HG03342 (cell line): Measurements from ENCODE around the gene CADPS2.

Experiments
- ATAC-seq: cut with Tn5 transposase; IDR thresholded peaks from one replicate; pipeline ENCODE4 v1.9.1; 2021; ENCODE audit warnings: mild to moderate bottlenecking, moderate library complexity; ENCODE audit not compliant: unreplicated experiment

CADPS2 gene

GRCh38 chr7:122789156-122789555 is 97.1 kb downstream of the CADPS2 start:
- ATAC-seq, result no peak

- no peak for ATAC-seq
These were observed 115.4 kb downstream of the CADPS2 start for GRCh38 chr7:122770686-122771335.

GRCh38 chr7:122768827-122769226 is 117.4 kb downstream of the CADPS2 start:
- no peak for ATAC-seq

DNA sequence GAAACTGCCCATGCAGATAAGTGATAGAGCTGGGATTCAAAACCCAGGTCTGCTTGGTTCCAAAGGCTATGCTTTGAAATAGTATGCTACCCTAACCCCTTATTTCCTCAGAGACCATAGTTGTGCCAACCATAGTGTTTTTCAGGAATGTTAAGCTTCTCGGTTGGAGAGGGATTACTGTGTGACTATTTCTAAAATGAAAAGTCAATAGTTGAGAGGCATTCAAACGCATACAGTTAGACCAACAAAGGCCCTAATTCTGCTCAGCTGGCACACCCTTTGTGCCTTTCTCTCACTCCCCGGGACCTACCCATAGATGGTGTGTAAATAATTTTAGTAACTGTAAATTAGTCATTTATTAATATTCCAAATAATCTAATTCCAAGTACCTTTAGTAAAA is 118.9 kb downstream of the CADPS2 start:
- ATAC-seq, result no peak

DNA sequence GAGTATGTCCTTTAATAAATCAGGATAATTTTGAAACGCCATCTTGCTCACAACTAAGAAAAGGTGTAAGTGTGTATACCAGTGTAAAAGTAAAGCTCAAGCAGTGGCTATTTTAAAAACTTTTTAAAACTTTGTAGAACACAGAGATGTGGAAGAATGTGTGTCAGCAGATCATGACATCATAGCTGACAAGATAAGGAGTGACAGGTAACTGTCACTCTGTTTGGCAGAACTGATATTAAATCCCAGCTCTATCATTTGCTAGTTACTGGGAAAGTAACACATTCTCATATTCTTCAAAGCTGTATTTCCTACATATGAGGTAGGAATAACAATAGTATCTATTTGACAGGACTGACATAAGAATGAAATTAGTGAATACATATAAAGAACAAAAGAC is 119.7 kb downstream of the CADPS2 start:
- ATAC-seq, result no peak

DNA sequence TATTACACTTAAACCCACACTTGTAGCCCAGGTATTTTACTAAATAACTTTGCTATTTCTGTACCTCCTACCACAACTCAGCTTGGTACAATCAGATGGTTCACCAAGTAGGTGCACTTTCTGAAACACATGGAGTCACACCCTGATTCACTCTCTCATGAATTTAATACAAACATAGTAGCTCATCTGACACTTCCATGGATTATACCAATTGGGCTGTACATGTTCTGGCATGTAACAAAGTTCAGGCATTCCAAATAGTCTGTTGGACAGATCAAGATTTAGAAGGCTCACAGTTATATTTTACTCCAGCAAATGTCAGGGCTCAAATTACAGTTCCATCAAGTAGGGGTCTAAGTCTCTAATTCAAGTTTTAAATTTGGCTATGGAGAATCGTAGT is 121.4 kb downstream of the CADPS2 start:
- ATAC-seq, result no peak

DNA sequence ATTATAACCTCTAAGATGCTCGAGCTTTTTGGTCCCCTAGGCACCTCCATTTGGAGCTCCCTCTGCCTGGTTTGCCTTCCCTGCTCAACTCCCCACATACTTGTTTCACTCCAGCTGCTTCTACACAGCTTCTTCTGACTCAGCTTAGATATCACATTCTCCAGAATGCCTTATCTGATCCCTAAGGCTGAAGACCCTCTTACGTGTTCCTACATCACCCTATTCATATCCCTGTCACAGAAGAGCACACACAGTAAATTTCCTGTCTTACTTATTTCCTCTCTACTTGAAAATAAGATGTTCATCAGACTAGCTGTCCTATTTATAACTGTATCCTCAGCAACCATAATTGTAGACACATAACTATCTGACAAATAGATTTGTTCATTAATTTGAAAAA is 122.2 kb downstream of the CADPS2 start:
- ATAC-seq, result no peak

DNA sequence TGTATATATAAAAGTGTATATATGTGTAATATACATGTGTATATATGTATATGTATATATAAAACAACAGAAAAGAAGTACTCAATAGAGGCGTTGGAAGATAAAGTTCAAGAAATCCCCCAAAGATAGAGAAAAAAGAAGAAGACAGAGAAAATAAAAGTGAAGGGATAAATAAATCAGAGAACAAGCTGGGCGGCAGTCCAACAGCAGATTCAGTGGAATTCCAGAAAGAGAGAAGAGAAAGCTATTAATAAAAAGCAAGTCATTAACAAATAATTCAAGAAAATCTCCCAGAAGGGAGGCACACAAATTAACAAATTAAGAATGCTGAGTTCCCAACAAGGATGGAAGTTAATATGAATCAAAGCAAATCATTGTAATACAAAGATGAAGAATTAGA is 124.2 kb downstream of the CADPS2 start:
- no peak for ATAC-seq

GRCh38 chr7:122758501-122758900 is 127.8 kb downstream of the CADPS2 start:
- no peak for ATAC-seq

DNA sequence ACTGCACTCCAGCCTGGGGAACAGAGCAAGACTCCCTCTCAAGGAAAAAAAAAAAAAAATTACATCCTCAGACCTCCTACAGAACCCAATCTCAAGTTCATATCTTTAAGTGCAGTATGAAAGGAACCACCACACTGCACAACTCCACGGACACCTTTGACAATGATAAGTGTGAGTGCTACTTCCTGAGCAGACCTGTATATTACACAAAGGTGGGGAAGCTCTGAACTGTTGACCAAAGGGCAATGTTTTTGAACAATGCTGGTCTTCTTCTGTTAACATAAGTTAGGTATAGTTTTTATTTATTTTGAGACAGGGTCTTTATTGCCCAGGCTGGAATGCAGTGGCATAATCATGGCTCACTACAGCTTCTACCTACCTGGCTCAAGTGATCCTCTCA is 129.4 kb downstream of the CADPS2 start:
- no peak for ATAC-seq

DNA sequence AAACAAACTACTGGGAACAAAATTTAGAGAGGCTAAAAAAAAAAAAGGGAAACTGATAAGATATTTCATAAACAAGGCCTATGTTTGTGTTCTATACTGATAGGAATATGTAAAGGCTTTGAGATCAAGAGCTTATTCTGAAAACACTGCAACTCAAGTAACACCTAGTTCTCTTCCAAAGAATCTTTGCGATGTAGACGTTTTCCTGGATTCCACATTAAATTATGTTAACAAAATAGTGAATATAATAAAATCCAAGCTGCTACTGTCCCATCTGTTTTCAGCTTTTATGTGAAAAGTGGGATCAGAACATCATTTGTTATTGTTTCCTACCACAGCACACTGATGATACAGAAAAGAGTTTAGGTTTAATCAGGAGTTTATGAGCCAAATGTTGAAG is 130.6 kb downstream of the CADPS2 start:
- ATAC-seq, result no peak

DNA sequence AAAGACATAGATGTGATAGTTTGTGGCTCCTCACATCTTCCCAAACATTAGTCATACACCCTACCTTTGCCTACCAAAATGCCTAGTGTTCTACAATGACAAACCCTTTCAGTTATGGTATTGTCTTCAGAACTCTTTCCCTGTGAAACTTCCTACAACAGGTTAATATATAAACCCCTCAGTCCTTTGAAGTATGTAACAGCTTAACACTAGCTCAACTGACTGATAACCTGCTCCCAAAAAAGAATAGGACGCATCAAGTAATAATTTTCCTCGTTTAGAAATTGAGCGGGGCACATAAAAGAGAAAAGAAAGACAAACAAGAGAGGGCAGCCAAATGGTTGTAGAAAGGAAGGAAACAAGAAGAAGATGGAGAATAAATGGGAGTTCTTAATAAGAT is 133.7 kb downstream of the CADPS2 start:
- ATAC-seq, result no peak

DNA sequence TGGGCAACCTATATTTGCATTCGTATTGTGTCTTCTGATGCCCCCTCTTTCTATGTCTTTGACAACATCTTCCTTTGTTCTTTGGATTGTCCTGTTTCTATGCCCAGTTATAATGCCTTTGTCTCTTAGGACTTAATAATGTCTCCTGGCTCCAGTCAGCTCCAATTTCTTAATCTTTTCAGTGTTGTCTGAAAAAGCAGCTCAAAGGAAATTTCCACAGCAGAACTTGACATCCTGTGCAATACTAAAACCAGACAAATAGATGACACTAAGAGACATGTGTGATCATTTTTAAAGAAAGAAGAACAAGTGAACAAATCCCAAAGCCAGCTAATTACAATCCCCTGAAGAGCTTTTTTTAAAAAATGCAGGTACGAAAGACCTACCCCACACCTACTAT is 135.9 kb downstream of the CADPS2 start:
- no peak for ATAC-seq

- no peak for ATAC-seq
These were observed 138.1 kb downstream of the CADPS2 start for GRCh38 chr7:122748195-122748594.

- ATAC-seq, result no peak
These were observed 139.3 kb downstream of the CADPS2 start for GRCh38 chr7:122746948-122747347.

- ATAC-seq, result no peak
These were observed 143.0 kb downstream of the CADPS2 start for GRCh38 chr7:122743211-122743610.

DNA sequence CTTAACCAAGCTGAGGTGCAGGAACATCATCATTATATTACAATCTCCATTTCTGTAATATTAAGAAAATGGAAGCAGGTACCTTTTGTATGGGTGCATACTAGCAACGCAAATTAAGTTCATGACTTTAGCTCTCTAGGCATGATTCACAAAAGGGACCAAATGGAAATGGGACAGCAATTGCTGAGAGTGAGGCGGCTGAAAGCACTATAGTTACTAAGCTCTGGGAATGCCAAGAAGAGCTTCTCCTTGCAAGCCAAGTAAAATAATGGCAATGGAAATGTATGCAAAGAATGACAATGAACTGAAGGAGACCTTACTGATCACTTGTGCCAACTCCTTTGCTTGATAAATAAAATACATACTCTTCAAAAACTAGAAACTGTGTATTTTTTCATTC is 147.3 kb downstream of the CADPS2 start:
- ATAC-seq, result no peak

- ATAC-seq, result no peak
These were observed 150.1 kb downstream of the CADPS2 start for GRCh38 chr7:122736183-122736582.

DNA sequence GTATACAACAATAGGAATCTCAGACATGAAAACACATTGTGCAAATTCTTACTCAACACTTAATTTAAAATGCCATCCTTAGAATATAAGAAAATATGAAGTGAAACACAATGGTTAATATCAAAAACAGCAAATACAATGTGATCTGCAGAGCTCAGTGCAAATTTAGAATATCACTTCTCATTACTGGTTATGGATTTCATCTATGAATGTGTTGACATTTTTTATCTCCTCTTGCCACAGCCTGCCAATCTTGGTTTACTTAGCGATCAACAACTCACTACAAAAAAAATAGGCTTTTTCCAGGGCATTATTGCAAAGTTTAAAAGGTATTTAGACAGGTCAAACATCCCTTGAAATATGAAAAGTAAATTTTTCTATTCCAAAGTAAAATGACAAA is 158.5 kb downstream of the CADPS2 start:
- ATAC-seq, result no peak

- ATAC-seq, result no peak
These were observed 158.9 kb downstream of the CADPS2 start for GRCh38 chr7:122727354-122727753.

DNA sequence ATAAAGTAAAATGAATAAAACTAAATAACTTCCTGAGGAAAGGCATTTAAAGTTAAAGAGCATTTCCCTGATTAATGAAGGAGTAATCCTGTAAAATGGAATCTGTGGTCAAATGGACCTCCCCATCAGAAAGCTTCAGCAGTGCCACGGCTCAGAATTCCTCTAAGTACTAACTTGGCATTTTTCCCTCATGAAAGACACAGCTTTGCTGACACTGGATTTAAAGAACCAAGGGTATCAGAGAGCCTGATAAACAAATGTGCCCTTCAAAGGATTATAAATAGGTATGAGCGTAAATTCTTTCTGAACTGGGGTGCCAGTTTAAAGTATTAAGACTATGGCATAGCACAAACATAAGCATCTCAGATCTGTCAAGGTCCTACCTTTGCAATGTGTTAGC is 159.4 kb downstream of the CADPS2 start:
- ATAC-seq, result no peak

DNA sequence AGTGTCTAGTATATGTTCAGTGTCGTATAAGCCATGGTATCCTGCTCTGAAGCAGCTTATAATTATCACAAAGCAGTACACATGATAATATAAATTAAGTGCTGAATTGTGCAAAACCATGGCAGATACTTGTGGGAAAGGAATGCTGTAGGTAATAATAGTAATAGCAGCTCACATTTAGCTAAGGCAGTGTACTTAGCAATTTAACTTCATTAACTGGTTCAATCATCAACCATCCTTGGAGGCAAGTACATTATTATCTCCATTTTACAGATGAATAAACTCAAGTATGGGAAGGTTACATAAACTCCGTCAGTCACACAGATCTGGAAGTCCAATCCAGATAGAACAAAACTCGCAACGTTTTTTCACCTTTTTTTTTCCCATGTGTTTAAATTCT is 161.9 kb downstream of the CADPS2 start:
- no peak for ATAC-seq

DNA sequence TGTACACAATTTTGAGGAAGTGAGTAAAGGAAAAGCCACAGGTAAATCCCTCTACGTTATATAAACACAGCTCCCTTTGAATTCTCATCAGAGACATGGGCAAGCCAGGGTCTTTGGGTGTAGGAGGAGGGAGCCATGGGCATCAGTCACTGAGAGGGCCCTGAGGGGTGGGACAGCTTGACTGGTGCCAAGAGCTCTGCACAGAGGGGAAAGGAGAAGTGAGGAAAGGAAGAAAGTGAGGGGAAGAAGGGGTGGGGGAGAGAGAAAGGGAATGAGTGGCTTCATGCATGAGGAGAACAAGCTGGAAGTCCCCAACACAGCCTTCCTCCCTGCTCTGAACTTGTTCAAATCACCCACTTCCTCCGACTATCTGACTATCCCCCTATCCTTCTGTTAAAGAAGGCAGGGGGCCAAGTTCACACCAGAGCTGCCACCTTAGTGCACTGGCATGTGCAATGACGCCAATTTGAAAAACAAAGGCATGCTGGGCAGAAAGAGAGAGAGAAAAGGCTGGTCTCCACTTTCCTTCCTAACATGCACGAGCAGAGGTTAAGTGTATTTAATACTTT is 167.2 kb downstream of the CADPS2 start:
- no peak for ATAC-seq
